HG02885 (cell line): ENCODE results near the gene PWP2.
"Not testable (repeated sequence)": the region's sequence is repeated elsewhere in the genome, so short reads cannot be mapped to it uniquely, and the experiment has no call there.

Experiments
- ATAC-seq: cut with Tn5 transposase; IDR thresholded peaks from one replicate; pipeline ENCODE4 v1.9.1; 2021; ENCODE audit warnings: mild to moderate bottlenecking; ENCODE audit not compliant: unreplicated experiment, poor library complexity

Gene PWP2

GRCh38 chr21:44082648-44083440 lies 24.4 kb upstream of the PWP2 start:
- ATAC-seq: no peak

DNA sequence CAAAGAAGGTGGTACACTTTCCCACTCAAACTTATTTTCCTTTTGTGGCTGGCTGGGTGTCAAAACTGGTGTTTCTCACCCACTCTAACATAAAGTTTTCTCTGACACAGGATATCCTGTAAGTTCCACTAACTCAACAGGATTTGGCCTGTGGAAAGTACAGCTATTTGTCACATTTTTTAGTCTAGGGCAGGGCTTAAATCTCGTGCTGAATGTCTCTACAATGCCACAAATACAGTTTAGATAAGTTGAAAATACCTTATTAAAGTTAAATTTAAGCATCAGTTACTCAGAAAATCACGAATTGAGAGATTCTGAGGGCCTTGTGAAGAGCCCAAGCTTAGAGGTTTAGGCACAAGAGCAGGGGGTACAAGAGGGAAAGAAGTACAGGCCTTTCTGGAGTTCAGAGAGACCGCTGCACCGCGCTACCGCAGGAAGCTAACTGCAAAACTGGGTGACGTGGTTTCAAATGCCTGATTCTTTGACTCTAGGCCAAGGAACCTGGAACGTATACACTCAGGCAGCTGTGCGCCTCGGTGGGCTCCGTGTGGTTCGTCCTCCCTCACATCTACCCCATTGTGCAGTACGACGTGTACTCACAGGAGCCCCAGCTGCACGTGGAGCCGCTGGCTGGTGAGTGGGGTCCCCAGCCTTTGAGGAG lies 23.4 kb upstream of the PWP2 start:
- ATAC-seq: no peak

GRCh38 chr21:44084496-44085241 lies 22.5 kb upstream of the PWP2 start:
- ATAC-seq: no peak

DNA sequence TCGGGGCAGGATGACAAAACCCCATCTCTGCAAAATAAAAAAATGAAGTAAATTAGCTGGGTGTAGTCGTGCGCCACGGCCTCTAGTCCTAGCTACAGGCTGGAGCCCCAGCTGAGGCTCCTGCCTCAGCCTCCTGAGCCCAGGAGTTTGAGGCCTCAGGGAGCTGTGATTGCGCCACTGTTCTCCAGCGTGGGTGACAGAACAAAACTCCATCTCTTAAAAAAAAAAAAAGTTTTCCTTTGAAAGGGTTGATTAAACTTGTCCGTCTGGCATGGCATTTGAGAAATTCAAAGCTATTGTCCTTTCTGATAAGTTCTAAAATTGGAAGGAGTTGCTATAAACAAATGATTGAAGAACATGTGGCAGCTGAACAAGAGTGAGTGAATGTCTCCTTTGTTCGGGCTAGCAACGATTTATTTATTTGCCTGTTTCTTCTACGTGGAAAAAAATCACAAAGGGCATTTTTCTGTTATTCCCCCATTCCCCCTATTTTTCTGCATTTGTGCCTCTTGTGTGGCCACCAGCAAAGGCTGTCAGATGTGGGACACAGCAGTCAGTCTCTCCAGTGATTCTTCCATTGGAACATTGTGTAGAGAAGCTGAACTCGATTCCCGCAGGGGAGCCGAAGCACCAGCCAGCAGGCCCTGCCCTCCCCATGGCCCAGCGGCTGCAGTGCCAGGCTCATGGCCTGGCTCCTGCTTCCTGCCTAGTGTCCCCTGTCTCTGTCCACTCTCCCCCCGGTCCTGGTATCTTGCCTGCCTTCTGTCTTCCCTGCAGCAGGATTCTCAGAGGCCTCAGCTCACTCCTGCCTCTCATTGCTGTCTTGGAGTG lies 21.5 kb upstream of the PWP2 start:
- ATAC-seq: no peak

DNA sequence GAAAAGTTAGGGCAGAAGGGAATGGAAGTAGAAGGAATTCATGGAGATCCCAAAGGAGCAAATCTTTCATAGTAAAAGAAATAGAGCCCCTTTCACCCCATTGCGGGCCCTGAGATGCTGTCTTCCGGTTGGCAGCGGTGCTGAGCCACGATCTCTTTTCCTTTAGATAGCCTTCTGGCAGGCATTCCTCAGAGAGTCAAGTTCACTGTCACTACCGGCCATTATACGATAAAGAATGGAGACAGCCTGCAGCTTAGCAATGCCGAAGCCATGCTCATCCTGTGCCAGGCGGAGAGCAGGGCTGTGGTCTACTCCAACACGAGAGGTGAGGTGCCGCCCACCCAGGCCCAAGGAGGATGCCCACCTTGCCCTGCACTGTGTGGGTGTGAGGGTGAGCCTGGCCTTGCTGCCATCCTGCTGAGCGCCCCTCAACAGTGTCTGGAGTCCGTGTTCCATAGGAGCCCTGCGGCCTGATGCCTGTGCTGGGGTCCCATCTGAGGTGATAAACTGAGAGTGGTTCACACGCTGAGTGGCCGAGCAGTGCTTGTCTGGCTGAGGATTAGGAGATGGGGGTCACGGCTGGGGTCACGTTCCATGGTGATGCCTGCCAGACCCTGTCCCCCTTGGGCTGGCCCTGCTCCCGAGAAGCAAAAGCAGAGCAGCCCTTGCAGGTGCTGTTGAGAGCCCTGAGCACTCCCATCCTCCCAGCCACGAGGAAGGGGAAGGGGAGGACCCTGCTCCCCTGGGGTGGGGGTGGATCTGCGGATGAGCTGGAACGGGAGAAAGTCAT lies 20.4 kb upstream of the PWP2 start:
- ATAC-seq: no peak

DNA sequence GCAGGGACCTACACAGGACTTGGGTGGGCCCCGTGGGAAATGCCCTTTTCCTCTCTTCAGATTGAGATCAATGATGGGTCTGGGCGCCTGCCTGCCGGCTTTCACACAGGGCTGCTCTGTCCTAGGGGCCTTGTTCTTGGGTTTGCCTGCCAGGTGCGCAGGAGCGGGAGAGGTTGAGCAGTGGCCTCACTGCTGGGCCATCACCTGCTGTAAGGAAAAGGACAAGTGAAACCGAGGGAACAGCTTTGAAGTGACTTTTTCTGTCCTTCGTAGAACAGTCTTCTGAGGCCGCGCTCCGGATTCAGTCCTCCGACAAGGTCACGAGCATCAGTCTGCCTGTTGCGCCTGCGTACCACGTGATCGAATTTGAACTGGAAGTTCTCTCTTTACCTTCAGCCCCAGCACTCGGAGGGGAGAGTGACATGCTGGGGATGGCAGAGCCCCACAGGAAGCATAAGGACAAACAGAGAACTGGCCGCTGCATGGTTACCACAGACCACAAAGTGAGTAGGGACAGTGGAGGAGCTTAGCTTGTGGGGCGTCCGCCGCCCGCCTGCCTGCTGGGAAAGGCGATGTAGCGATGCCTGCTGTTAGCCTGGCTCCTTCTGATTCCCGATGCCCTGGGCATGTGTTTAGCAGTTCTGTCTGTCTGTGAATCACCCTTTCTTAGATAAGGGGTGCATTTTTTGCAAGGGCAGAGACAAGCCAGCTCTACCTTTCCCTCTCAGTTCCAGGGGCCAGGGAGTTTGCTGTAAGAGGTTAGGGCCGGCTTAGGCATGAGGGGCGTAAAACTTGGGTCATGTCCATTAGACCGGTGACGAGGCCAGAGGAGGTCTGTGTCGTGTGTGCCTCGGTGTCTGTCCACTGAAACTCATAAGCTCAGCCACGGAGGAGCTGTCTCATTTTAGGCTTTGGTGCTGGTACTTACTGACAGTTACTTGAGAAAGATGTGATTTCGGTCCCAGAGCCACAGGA lies 19.5 kb upstream of the PWP2 start:
- no peak for ATAC-seq

GRCh38 chr21:44088401-44088780 lies 18.8 kb upstream of the PWP2 start:
- ATAC-seq: no peak

DNA sequence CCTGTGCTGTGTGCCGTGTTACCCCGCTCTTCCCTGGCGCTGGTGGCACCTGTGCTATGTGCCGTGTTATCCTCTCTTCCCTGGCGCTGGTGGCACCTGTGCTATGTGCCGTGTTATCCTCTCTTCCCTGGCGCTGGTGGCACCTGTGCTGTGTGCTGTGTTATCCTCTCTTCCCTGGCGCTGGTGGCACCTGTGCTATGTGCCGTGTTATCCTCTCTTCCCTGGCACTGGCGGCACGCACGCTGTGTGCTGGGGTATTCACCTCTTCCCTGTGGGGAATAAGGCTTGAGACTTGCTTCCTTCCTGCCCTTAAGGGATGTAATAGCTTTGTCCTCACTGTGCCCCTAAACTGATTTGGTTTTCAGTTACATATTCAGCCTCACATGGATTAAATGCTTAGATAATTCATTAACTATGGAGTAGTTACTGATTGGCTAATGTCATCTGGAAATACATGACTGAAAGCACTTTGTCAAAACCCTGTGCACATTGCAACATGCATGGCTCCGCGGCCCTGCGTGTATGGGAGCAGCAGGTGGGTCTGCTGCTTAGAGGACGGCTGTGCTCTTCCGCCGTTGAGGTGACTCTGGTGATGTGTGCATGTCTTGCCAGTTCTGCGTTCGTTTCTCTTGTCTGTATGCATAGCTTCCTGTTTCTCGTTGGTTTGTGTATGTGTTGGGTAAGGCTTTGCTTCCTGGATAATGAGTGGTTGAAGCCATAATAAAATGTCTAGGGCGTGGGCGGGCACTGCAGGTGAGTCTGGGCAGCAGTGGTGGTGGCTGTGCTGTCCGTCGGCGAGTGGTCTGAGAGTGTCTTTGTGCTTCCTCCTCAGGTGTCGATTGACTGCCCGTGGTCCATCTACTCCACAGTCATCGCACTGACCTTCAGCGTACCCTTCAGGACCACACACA lies 17.9 kb upstream of the PWP2 start:
- ATAC-seq: no peak

DNA sequence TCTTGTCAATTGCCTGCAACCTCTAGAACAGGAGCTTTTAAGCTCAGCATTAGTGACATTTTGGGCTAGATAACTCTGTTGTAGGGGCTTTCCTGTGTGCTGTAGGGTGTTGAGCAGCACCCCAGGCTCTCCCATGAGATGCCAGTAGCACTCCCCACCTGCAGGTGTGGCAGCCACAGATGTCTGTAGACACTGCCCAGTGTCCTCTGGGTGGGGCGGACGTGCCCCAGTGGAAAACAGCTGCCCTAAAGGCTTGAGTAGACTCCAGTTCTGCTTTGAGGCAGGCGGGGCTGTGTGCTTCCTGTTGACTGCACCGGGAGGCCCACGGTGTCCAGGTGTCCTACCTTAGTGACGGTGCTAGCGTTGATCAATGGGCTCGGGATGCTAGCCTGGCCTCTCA lies 16.9 kb upstream of the PWP2 start:
- ATAC-seq: no peak

DNA sequence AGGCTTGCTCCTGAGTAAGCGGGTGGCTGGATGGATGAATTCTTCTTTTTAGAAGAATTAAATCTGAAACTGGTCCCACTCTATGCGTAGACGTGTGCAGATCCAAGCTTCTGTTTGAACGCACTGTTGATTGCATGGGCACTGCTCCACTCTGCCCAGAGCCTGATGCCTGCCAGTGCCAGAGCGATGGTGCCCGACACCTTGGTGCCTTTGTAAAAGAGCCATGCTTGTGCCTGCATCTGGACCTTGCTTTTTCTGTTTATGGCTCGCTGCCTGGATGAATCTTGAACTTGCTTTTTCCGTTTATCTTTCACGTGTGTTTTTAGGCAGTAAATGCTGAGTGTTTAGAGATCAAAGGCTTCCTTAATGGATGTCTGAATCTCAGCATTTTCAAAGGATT lies 15.0 kb upstream of the PWP2 start:
- no peak for ATAC-seq

GRCh38 chr21:44093761-44094160 lies 13.4 kb upstream of the PWP2 start:
- ATAC-seq: no peak

GRCh38 chr21:44094832-44095231 lies 12.4 kb upstream of the PWP2 start:
- ATAC-seq: no peak

GRCh38 chr21:44098507-44098906 lies 8.7 kb upstream of the PWP2 start:
- not testable (repeated sequence) for ATAC-seq

DNA sequence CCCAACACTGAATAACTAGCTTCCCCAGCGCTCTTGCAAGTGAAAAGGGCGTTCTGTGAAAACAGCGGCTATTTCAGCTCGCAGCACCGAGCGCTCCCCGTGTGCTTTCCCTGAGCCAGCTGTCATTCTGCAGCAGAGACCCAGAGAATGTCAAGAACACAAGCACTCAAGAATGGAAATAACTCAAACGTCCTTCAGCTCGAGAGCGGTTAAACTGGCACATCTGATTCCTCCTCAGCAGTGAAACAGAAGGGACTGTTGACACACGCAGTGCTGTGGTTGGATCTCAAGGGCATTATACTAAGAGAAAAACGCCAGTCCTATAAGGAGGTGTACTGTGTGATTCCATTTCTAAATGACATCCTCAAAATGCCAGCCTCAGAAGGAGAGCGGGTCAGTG lies 8.2 kb upstream of the PWP2 start:
- not testable (repeated sequence) for ATAC-seq

DNA sequence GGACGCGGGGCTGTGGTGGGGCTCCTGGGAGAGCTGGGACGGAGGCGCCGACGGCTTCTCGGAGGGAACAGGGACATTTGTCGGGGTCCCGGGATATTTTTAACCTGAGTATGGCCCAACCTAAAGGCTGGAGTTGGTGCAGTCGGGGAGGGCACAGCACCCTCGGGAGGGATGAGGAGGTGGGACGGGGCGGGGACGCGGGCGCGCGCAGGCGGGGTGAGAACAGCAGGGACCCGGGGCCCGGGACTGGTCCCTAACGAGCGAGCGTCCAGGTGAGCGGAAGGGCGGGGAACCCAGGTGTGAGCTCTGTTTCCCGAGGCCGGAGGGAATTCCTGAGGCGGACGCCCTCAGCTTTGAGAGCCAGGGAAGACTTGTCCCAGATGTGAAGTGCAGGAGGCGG lies 390 bp downstream of the PWP2 start:
- peak; percentile 22 for ATAC-seq

DNA sequence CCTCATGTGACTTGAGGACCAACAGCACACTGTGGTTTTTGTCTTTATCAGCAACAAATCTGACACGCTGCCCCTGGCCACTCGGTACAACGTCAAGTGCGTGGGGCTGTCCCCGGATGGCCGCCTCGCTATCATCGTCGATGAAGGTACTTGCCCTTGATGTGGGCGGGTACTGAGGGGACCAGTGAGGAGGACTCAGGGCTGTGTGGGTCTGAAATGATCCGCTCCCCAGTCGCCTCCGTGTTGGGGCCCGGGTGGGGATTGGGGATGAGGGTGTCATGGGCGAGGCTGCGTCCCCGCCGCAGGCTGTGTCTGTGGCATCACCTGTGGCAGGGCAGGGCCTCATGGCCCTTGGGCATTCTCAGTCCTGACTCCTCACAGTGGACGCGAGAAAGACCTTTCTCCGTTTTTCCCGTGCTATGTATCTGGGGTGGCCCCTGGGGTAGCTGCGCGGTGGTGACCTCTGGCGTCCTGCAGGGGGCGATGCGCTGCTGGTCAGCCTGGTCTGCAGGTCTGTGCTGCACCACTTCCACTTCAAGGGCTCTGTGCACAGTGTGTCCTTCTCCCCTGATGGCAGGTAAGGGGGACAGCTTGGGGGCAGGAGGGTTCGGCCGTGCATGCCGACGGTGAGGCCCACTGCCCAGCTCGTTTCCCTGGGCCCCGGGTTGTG lies 6.6 kb downstream of the PWP2 start:
- ATAC-seq: not testable (repeated sequence)

DNA sequence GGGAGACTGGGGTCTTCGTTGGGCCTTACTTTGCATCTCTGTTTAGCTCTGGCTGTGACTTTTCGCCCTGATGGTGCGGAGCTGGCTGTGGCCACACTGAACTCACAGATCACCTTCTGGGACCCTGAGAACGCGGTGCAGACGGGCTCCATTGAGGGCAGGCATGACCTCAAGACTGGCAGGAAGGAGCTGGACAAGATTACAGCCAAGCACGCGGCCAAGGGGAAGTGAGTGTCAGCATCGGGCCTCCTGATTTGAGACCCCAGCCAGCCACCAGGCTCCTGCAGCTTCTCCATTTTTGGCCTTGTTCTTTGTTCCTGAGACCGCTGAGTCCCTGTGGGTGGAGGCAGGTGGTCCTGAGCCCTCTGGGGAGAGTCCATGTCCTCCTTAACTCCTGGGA lies 14.9 kb downstream of the PWP2 start:
- not testable (repeated sequence) for ATAC-seq
